ENCODE measurements around the gene BDNF. TPM values are rescaled to one million over a fixed set of nuclear protein-coding genes. Genes with fewer than 3 reads are reported as not detected.

BDNF gene
- total RNA-seq, 1 experiment from 2014 or later = 8.3 TPM

- H3K27me3 Mint-ChIP-seq (ENCODE audit: unreplicated experiment) = no peaks in the 10 kb centered on the region
- peak; percentile 24 for DNase-seq
- peak overlapping the region; percentile 82 for H3K4me3 Mint-ChIP-seq (ENCODE audit: low read depth, unreplicated experiment)
- no peaks in the 10 kb centered on the region for H3K9me3 Mint-ChIP-seq (ENCODE audit: low read depth, unreplicated experiment)
- TSS peak; percentile 5 for BruUV-seq (replicated peaks)
- peaks cover 26% of the 10 kb centered on the region for H3K4me1 Mint-ChIP-seq (ENCODE audit: low read depth, unreplicated experiment)
- H3K27ac Mint-ChIP-seq (ENCODE audit: unreplicated experiment) = no peak overlapping the region
- CTCF ChIA-PET = interaction anchor here (0.9 to 3.8 kb wide), 9 partner anchors 17 to 1629 kb away, joined by 4 to 21 read pairs (median 9); partner anchors contain the start of genes KIF18A and METTL15
- TF ChIP-seq CTCF (IDR thresholded peaks at IDR 0.05; ENCODE audit: unreplicated experiment) = no peak
- H3K36me3 Mint-ChIP-seq (ENCODE audit: insufficient read depth, unreplicated experiment) = peaks cover 37% of the 10 kb centered on the region
- intact Hi-C loops (cut with micrococcal nuclease; ENCODE audit: unreplicated experiment) = loop anchor here (1.0 to 5.0 kb wide), 7 partner anchors 147 to 1459 kb away; partner anchors contain the start of genes KIF18A and METTL15
Observed at GRCh38 chr11:27699926-27700350, 317 bp downstream of the BDNF start.

GRCh38 chr11:27699242-27699925 lies 871 bp downstream of the BDNF start:
- CTCF ChIA-PET = interaction anchor here (0.6 to 3.8 kb wide), 24 partner anchors 18 to 1635 kb away, joined by 3 to 21 read pairs (median 4); partner anchors contain the start of genes KIF18A and METTL15
- intact Hi-C loops (cut with micrococcal nuclease; ENCODE audit: unreplicated experiment) = loop anchor here (1.0 to 5.0 kb wide), 7 partner anchors 148 to 1459 kb away; partner anchors contain the start of genes KIF18A and METTL15
- Mint-ChIP-seq H3K27ac (ENCODE audit: unreplicated experiment) (peak overlapping the region; percentile 42), H3K9me3 (ENCODE audit: low read depth, unreplicated experiment) (no peaks in the 10 kb centered on the region), H3K36me3 (ENCODE audit: insufficient read depth, unreplicated experiment) (peaks cover 37% of the 10 kb centered on the region), H3K27me3 (ENCODE audit: unreplicated experiment) (no peaks in the 10 kb centered on the region), H3K4me3 (ENCODE audit: low read depth, unreplicated experiment) (peak overlapping the region; percentile 82), H3K4me1 (ENCODE audit: low read depth, unreplicated experiment) (peaks cover 31% of the 10 kb centered on the region)
- no peak for TF ChIP-seq CTCF (IDR thresholded peaks at IDR 0.05; ENCODE audit: unreplicated experiment)
- peak; percentile 11 for DNase-seq
- BruUV-seq (replicated peaks) = no TSS peak

- H3K4me1 Mint-ChIP-seq (ENCODE audit: low read depth, unreplicated experiment) = peaks cover 32% of the 10 kb centered on the region
- H3K36me3 Mint-ChIP-seq (ENCODE audit: insufficient read depth, unreplicated experiment) = peaks cover 37% of the 10 kb centered on the region
- peak overlapping the region; percentile 42 for H3K27ac Mint-ChIP-seq (ENCODE audit: unreplicated experiment)
- no TSS peak for BruUV-seq (replicated peaks)
- peak; percentile 92 for DNase-seq
- CTCF ChIA-PET = interaction anchor here (0.6 to 3.8 kb wide), 26 partner anchors 18 to 1635 kb away, joined by 3 to 21 read pairs (median 4); partner anchors contain the start of genes KIF18A and METTL15
- peak overlapping the region; percentile 82 for H3K4me3 Mint-ChIP-seq (ENCODE audit: low read depth, unreplicated experiment)
- H3K9me3 Mint-ChIP-seq (ENCODE audit: low read depth, unreplicated experiment) = no peaks in the 10 kb centered on the region
- TF ChIP-seq CTCF (IDR thresholded peaks at IDR 0.05; ENCODE audit: unreplicated experiment) = peak; percentile 81
- no peaks in the 10 kb centered on the region for H3K27me3 Mint-ChIP-seq (ENCODE audit: unreplicated experiment)
- intact Hi-C loops (cut with micrococcal nuclease; ENCODE audit: unreplicated experiment) = loop anchor here (1.0 to 5.0 kb wide), 7 partner anchors 148 to 1460 kb away; partner anchors contain the start of genes KIF18A and METTL15
Observed at GRCh38 chr11:27698872-27699241, 1.4 kb downstream of the BDNF start.

- Mint-ChIP-seq H3K27me3 (ENCODE audit: unreplicated experiment) (no peaks in the 10 kb centered on the region), H3K36me3 (ENCODE audit: insufficient read depth, unreplicated experiment) (peaks cover 37% of the 10 kb centered on the region), H3K27ac (ENCODE audit: unreplicated experiment) (peak overlapping the region; percentile 55), H3K4me3 (ENCODE audit: low read depth, unreplicated experiment) (peak overlapping the region; percentile 82), H3K9me3 (ENCODE audit: low read depth, unreplicated experiment) (no peaks in the 10 kb centered on the region), H3K4me1 (ENCODE audit: low read depth, unreplicated experiment) (peaks cover 32% of the 10 kb centered on the region)
- CTCF ChIA-PET = interaction anchor here (0.6 to 0.7 kb wide), 3 partner anchors 233 to 1402 kb away, joined by 3 to 4 read pairs (median 4); no protein-coding TSS in a partner anchor
- TF ChIP-seq CTCF (IDR thresholded peaks at IDR 0.05; ENCODE audit: unreplicated experiment) = no peak
- no peak for DNase-seq
- no TSS peak for BruUV-seq (replicated peaks)
- intact Hi-C loops (cut with micrococcal nuclease; ENCODE audit: unreplicated experiment) = loop anchor here (1.0 to 5.0 kb wide), 7 partner anchors 150 to 1461 kb away; partner anchors contain the start of genes KIF18A and METTL15
Observed at GRCh38 chr11:27697679-27698275, 2.5 kb downstream of the BDNF start.

Measured in Calu3 (cell line).